HepG2 (cell line): ENCODE results near the gene CTNNA2. TPM values are rescaled to one million over a fixed set of nuclear protein-coding genes. Genes with fewer than 3 reads are reported as not detected.

ENCODE experiments used
- ATAC-seq: fragments of 200-7000 bp; cut with Tn5 transposase; 3 replicates; pipeline ENCODE4 v1.9.1; 2020; ENCODE audit warnings: mild to moderate bottlenecking, moderate library complexity
- BruUV-seq: library from RNA; stranded (reverse); fragments of 400-500 nt; replicated peaks from 2 replicates; lab custom pipeline; 2021; lab: Mats Ljungman, UMichigan
- CTCF ChIA-PET: fragments of 300-600 bp; formaldehyde crosslinking; extraction: SDS; loops from one replicate; lab custom pipeline; 2021; ENCODE audit warnings: low total read pairs, inconsistent platforms, low intra/inter-chr PET ratio; lab: Yijun Ruan, JAX
- POLR2A ChIA-PET: fragments of 350-600 bp; sonication (Branson Sonifier 250); formaldehyde crosslinking; loops from one replicate; lab custom pipeline; 2020; ENCODE audit warnings: antibody characterized with exemption, inconsistent platforms; lab: Yijun Ruan, JAX
- DNase-seq: peaks from one replicate; pipeline ENCODE4 v3.0.0-alpha.2; 2015; ENCODE audit warnings: low spot score
- FAIRE-seq: peaks from 3 replicates; lab custom pipeline; 2011; peaks lifted over from hg19 to GRCh38; lab: Jason Lieb, UNC
- H2AFZ ChIP-seq: one replicate; pipeline ENCODE4 v1.6.1; 2011; ENCODE audit warnings: low read length, inconsistent platforms
- H3K27ac ChIP-seq: fragments of 300-600 bp; 3 replicates; pipeline ENCODE4 v1.8.0; 2011; ENCODE audit warnings: mixed run types, mild to moderate bottlenecking, mixed read lengths, low read length, inconsistent platforms; ENCODE audit not compliant: insufficient read depth; ENCODE audit errors: extremely low read length
- H3K27me3 ChIP-seq, 2 experiments: fragments of 200-600 bp in 1 of 2; 2 replicates in 1 of 2; 3 replicates in 1 of 2; pipeline versions ENCODE4 v1.6.0 to v1.8.0; 2011; ENCODE audit warnings: low read length in 2 of 2, mild to moderate bottlenecking in 2 of 2, moderate library complexity in 2 of 2, inconsistent platforms in 1 of 2; ENCODE audit not compliant: insufficient read depth in 2 of 2, control insufficient read depth in 1 of 2
- H3K36me3 ChIP-seq, 2 experiments: fragments of 200-600 bp in 1 of 2; replicated peaks in 1 of 2; 2 replicates in 1 of 2; 3 replicates in 1 of 2; pipeline versions ENCODE4 v1.5.1 to v1.8.0; 2011; ENCODE audit warnings: low read length in 2 of 2, inconsistent platforms in 1 of 2; ENCODE audit not compliant: insufficient read depth in 2 of 2, control insufficient read depth in 1 of 2
- H3K4me1 ChIP-seq: 2 replicates; pipeline ENCODE4 v1.5.1; 2012; ENCODE audit warnings: low read length, inconsistent platforms; ENCODE audit not compliant: insufficient read depth
- H3K4me2 ChIP-seq: 2 replicates; pipeline ENCODE4 v1.6.0; 2011; ENCODE audit warnings: low read depth, low read length, inconsistent platforms
- H3K4me3 ChIP-seq, 3 experiments: fragments of 200-600 bp in 1 of 3; sonication (generic), shearing (Covaris generic) in 1 of 3; replicated peaks in 1 of 3; 2 replicates each; pipeline ENCODE4 v1.5.1; 2011 to 2016; ENCODE audit warnings: low read length in 3 of 3, inconsistent platforms in 2 of 3, low read depth in 2 of 3, mild to moderate bottlenecking in 2 of 3, control low read depth in 1 of 3, mixed read lengths in 1 of 3; ENCODE audit not compliant: insufficient read depth in 1 of 3
- H3K79me2 ChIP-seq: one replicate; pipeline ENCODE4 v1.6.1; 2011; ENCODE audit warnings: low read length, inconsistent platforms; ENCODE audit not compliant: insufficient read depth
- H3K9ac ChIP-seq: 2 replicates; pipeline ENCODE4 v1.6.0; 2011; ENCODE audit warnings: mild to moderate bottlenecking, low read depth, low read length, inconsistent platforms; ENCODE audit not compliant: insufficient read depth
- H3K9me3 ChIP-seq: 2 replicates; pipeline ENCODE4 v1.5.1; 2012; ENCODE audit warnings: mild to moderate bottlenecking, low read length
- H4K20me1 ChIP-seq: 2 replicates; pipeline ENCODE4 v1.6.0; 2011; ENCODE audit warnings: inconsistent platforms, mild to moderate bottlenecking, low read length, moderate library complexity; ENCODE audit not compliant: insufficient read depth
- AHR ChIP-seq: IDR thresholded peaks from 2 replicates; pipeline ENCODE4 v1.6.1; 2018; ENCODE audit warnings: missing genetic modification reagents, missing compliant biosample characterization
- IRF2 ChIP-seq: IDR thresholded peaks from 2 replicates; pipeline ENCODE4 v1.6.1; 2018; ENCODE audit warnings: missing genetic modification reagents, missing compliant biosample characterization
- SP140L ChIP-seq: sonication (generic); formaldehyde crosslinking; IDR thresholded peaks from 2 replicates; pipeline ENCODE4 v1.4.0; 2020; ENCODE audit warnings: missing genetic modification reagents, borderline replicate concordance
- TFE3 ChIP-seq: IDR thresholded peaks from 2 replicates; pipeline ENCODE4 v1.6.1; 2016
- ZNF441 ChIP-seq: sonication (generic); formaldehyde crosslinking; IDR thresholded peaks from 2 replicates; pipeline ENCODE4 v1.7.0; 2021; ENCODE audit warnings: missing genetic modification reagents, borderline replicate concordance
- WGBS: methylation state at CpG from one replicate; pipeline ENCODE4 v1.1.6; 2017; ENCODE audit warnings: low lambda C conversion rate; 5-methylcytosine and 5-hydroxymethylcytosine counted together
- in situ Hi-C: cut with HindIII; loops from 2 replicates; pipeline ENCODE4 v1.10.0; 2017; ENCODE audit warnings: low pct_unique_long_range_greater_than_20kb; ENCODE audit not compliant: extremely low pct_ligation_motif_present
- intact Hi-C: fragments of 100-400 bp; cut with micrococcal nuclease; formaldehyde crosslinking; loops from one replicate; pipeline ENCODE4 v1.10.0; 2022; ENCODE audit not compliant: unreplicated experiment
- polyA plus RNA-seq, 8 experiments: library from polyadenylated mRNA; depleted of rRNA in 3 of 8; stranded (reverse) in 7 of 8; unstranded in 1 of 8; fragments of >200 nt; fragmentation: Illumina TruSeq in 4 of 8; extraction: Trizol in 4 of 8; gene quantifications; 2 replicates each; pipeline versions ENCODE4 v1.2.1 to v1.2.3, GENCODE V29; 2011 to 2016; ENCODE audit warnings: low read depth in 4 of 8, missing spikeins in 1 of 8, mixed read lengths in 1 of 8; ENCODE audit not compliant: insufficient read depth in 1 of 8
- total RNA-seq, 5 experiments: library from RNA; depleted of rRNA; stranded (reverse); fragments of >200 nt; fragmentation: Illumina TruSeq; extraction: Trizol; gene quantifications; 2 replicates each; pipeline ENCODE4 v1.2.3, GENCODE V29; 2016; ENCODE audit warnings: low read depth in 1 of 5
- TF ChIP-seq, protein P1 (sequence below): sonication (generic); formaldehyde crosslinking; IDR thresholded peaks from 2 replicates; pipeline ENCODE4 v1.5.0; 2020; ENCODE audit warnings: mild to moderate bottlenecking, missing genetic modification reagents

Gene CTNNA2
- total and polyA plus RNA-seq, 2 of the 13 experiments (the other 11 are each of a cell fraction or from before 2014, with no cell fraction given): not detected

GRCh38 chr2:79985571-79985970 is 472.7 kb downstream of the CTNNA2 start:
- ChIA-PET POLR2A (no interaction called here), CTCF (no interaction called here)
- no peaks in the 10 kb centered on the region for H3K9me3 ChIP-seq
- no peaks in the 10 kb centered on the region for H3K27me3 ChIP-seq
- H4K20me1 ChIP-seq: no peaks in the 10 kb centered on the region
- FAIRE-seq (no peak), ATAC-seq (no peak), DNase-seq (no peak)
- TF ChIP-seq TFE3 (CRISPR knock-in tag) (no peak), SP140L (no peak), IRF2 (CRISPR knock-in tag) (no peak), ZNF441 (CRISPR knock-in tag) (no peak), AHR (CRISPR knock-in tag) (no peak)
- TF ChIP-seq, protein P1, sequence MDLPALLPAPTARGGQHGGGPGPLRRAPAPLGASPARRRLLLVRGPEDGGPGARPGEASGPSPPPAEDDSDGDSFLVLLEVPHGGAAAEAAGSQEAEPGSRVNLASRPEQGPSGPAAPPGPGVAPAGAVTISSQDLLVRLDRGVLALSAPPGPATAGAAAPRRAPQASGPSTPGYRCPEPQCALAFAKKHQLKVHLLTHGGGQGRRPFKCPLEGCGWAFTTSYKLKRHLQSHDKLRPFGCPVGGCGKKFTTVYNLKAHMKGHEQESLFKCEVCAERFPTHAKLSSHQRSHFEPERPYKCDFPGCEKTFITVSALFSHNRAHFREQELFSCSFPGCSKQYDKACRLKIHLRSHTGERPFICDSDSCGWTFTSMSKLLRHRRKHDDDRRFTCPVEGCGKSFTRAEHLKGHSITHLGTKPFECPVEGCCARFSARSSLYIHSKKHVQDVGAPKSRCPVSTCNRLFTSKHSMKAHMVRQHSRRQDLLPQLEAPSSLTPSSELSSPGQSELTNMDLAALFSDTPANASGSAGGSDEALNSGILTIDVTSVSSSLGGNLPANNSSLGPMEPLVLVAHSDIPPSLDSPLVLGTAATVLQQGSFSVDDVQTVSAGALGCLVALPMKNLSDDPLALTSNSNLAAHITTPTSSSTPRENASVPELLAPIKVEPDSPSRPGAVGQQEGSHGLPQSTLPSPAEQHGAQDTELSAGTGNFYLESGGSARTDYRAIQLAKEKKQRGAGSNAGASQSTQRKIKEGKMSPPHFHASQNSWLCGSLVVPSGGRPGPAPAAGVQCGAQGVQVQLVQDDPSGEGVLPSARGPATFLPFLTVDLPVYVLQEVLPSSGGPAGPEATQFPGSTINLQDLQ (CRISPR knock-in tag): no peak
- H3K4me2 ChIP-seq: no peak overlapping the region
- WGBS: 0% methylated on average over 2 of the region's 2 CpGs
- no peak overlapping the region for H3K9ac ChIP-seq
- in situ Hi-C loops: no loop called here
- H3K36me3 ChIP-seq: no peaks in the 10 kb centered on the region
- H3K4me1 ChIP-seq: no peaks in the 10 kb centered on the region
- no peak overlapping the region for H3K27ac ChIP-seq
- H3K4me3 ChIP-seq: no peak overlapping the region
- H3K79me2 ChIP-seq: no peaks in the 10 kb centered on the region
- BruUV-seq: no TSS peak
- intact Hi-C loops: no loop called here
- no peak overlapping the region for H2AFZ ChIP-seq
